K562 (cell line): ENCODE data around the gene HSF5. TPM values are rescaled to one million over a fixed set of nuclear protein-coding genes. Genes with fewer than 3 reads are reported as not detected.

ENCODE experiments used
- AFF4 ChIP-seq: sonication (generic); formaldehyde crosslinking; IDR thresholded peaks from 2 replicates; pipeline ENCODE4 v1.8.0; 2023; ENCODE audit warnings: mild to moderate bottlenecking, missing genetic modification reagents
- ARID1B ChIP-seq: fragments of 450-650 bp; IDR thresholded peaks from 2 replicates; pipeline ENCODE4 v1.6.1; 2016; ENCODE audit warnings: antibody characterized with exemption, mild to moderate bottlenecking, inconsistent platforms
- E2F6 ChIP-seq, 2 experiments: IDR thresholded peaks; 2 replicates each; pipeline ENCODE4 v1.6.1; 2011; ENCODE audit warnings: borderline replicate concordance in 1 of 2, control low read depth in 1 of 2, low read depth in 1 of 2, low read length in 1 of 2, mild to moderate bottlenecking in 1 of 2, mixed read lengths in 1 of 2, moderate library complexity in 1 of 2; ENCODE audit not compliant: insufficient read depth in 1 of 2, insufficient read length in 1 of 2, poor library complexity in 1 of 2, severe bottlenecking in 1 of 2; ENCODE audit errors: extremely low read depth in 1 of 2
- HMGN3 ChIP-seq: IDR thresholded peaks from 2 replicates; pipeline ENCODE4 v1.6.1; 2011; ENCODE audit warnings: borderline replicate concordance, low read depth, mild to moderate bottlenecking, mixed read lengths, low read length; ENCODE audit not compliant: insufficient read length; ENCODE audit errors: extremely low read depth
- IRF1 ChIP-seq: sonication (generic); formaldehyde crosslinking; IDR thresholded peaks from 2 replicates; pipeline ENCODE4 v1.8.0; 2022; ENCODE audit warnings: missing genetic modification reagents, mild to moderate bottlenecking, borderline replicate concordance
- POLR2AphosphoS2 ChIP-seq: IDR thresholded peaks from 2 replicates; pipeline ENCODE4 v1.6.1; 2012; ENCODE audit warnings: low read length, improper control_type of control experiment
- SAFB2 ChIP-seq: fragments of 200-400 bp; formaldehyde crosslinking; IDR thresholded peaks from 2 replicates; pipeline ENCODE4 v1.6.1; 2018; ENCODE audit warnings: borderline replicate concordance, low read length, low read depth, moderate library complexity; ENCODE audit not compliant: severe bottlenecking
- SIN3B ChIP-seq: fragments of 450-650 bp; IDR thresholded peaks from 2 replicates; pipeline ENCODE4 v1.6.1; 2017; ENCODE audit warnings: low read depth, mild to moderate bottlenecking, moderate library complexity
- ZNF165 ChIP-seq: fragments of 250-450 bp; sonication (Bioruptor Pico); IDR thresholded peaks from 2 replicates; pipeline ENCODE4 v1.4.0; 2020; ENCODE audit warnings: borderline replicate concordance
- ZNF217 ChIP-seq: sonication (generic); formaldehyde crosslinking; IDR thresholded peaks from 2 replicates; pipeline ENCODE4 v1.8.0; 2022; ENCODE audit warnings: mild to moderate bottlenecking, missing genetic modification reagents
- ZNF274 ChIP-seq: IDR thresholded peaks from 2 replicates; pipeline ENCODE4 v1.6.1; 2011; ENCODE audit warnings: low read depth, mild to moderate bottlenecking, low read length, moderate library complexity, borderline replicate concordance
- ZNF609 ChIP-seq: sonication (generic); formaldehyde crosslinking; IDR thresholded peaks from 2 replicates; pipeline ENCODE4 v1.8.1; 2023; ENCODE audit warnings: missing genetic modification reagents, mild to moderate bottlenecking, borderline replicate concordance
- ZNF79 ChIP-seq: fragments of 250-450 bp; sonication (Bioruptor Pico); IDR thresholded peaks from 2 replicates; pipeline ENCODE4 v1.4.0; 2020; ENCODE audit warnings: low read depth, mild to moderate bottlenecking, moderate library complexity
- polyA plus RNA-seq, 8 experiments: library from polyadenylated mRNA; depleted of rRNA in 4 of 8; stranded (reverse) in 5 of 8; unstranded in 3 of 8; fragments of >200 nt; fragmentation: Nextera tagmentation in 2 of 8; fragmentation: Illumina TruSeq in 1 of 8; extraction: Ambion mirVana in 2 of 8; extraction: Trizol in 1 of 8; gene quantifications; 2 replicates each; pipeline versions ENCODE4 v1.2.1 to v1.2.3, GENCODE V29; 2011 to 2014; ENCODE audit warnings: inconsistent platforms in 1 of 8, missing spikeins in 1 of 8
- total RNA-seq, 7 experiments: library from RNA; depleted of rRNA in 6 of 7; stranded (reverse); fragments of >200 nt in 6 of 7; fragmentation: Illumina TruSeq in 2 of 7; extraction: Trizol in 2 of 7; gene quantifications; 2 replicates each; pipeline versions ENCODE4 v1.2.1 to v1.2.3, GENCODE V29; 2011 to 2021; ENCODE audit warnings: low replicate concordance in 1 of 7

The HSF5 gene
- total and polyA plus RNA-seq, 9 of the 15 experiments (the other 6 are each of a cell fraction or from before 2014, with no cell fraction given), result 0.04 TPM; not detected in 8

GRCh38 chr17:58492238-58493121 is 4.3 kb upstream of the HSF5 start (continued):
- 0 out of 2 replicates have a peak, but pooled peaks have one; percentile 41 for TF ChIP-seq AFF4 (CRISPR knock-in tag)
- TF ChIP-seq ZNF217 (CRISPR knock-in tag), result no peak
- TF ChIP-seq ZNF79 (CRISPR knock-in tag), result no peak
- no peak for TF ChIP-seq POLR2AphosphoS2
- 0 out of 2 replicates have a peak, but pooled peaks have one; percentile 41 for TF ChIP-seq ZNF274
- TF ChIP-seq ZNF165 (CRISPR knock-in tag), result no peak
- peak; percentile 99 for TF ChIP-seq ARID1B
- no peak for TF ChIP-seq E2F6 (IDR thresholded peaks at IDR 0.05; ENCODE audit: borderline replicate concordance in 1 of 2, extremely low read depth in 1 of 2, insufficient read depth in 1 of 2, insufficient read length in 1 of 2, low read depth in 1 of 2, low read length in 1 of 2, poor library complexity in 1 of 2, severe bottlenecking in 1 of 2)
- no peak for TF ChIP-seq SIN3B
- TF ChIP-seq SAFB2, result no peak
- peak; percentile 88 for TF ChIP-seq ZNF609
- TF ChIP-seq HMGN3, result peak; percentile 40
- TF ChIP-seq IRF1, result no peak
